Large intestine (tissue), 3 donors: Measurements from ENCODE around the gene EYA2. TPM values are rescaled to one million over a fixed set of nuclear protein-coding genes. Genes with fewer than 3 reads are reported as not detected.

Source experiments
- DNase-seq, 2 donors: peaks; one replicate each; pipeline versions ENCODE4 v3.0.0 to v3.0.0-alpha.2; 2013
- H3K27ac ChIP-seq: one replicate; pipeline ENCODE4 v1.5.1; 2013; ENCODE audit warnings: low read length
- H3K27me3 ChIP-seq: 2 replicates; pipeline ENCODE4 v1.6.1; 2013; ENCODE audit warnings: low read length; ENCODE audit not compliant: control insufficient read depth, insufficient read depth
- H3K36me3 ChIP-seq: 2 replicates; pipeline ENCODE4 v1.6.1; 2013; ENCODE audit warnings: low read length; ENCODE audit not compliant: control insufficient read depth, insufficient read depth
- H3K4me1 ChIP-seq: one replicate; pipeline ENCODE4 v1.6.1; 2013; ENCODE audit warnings: low read length; ENCODE audit not compliant: control insufficient read depth, insufficient read depth
- H3K4me3 ChIP-seq: one replicate; pipeline ENCODE4 v1.5.1; 2013; ENCODE audit warnings: low read length
- H3K9me3 ChIP-seq: one replicate; pipeline ENCODE4 v1.6.1; 2013; ENCODE audit warnings: mild to moderate bottlenecking, low read depth, low read length, moderate library complexity; ENCODE audit not compliant: control insufficient read depth
- WGBS: methylation state at CpG from one replicate; pipeline ENCODE4 v1.1.5; 2013; ENCODE audit warnings: low lambda C conversion rate; ENCODE audit not compliant: insufficient coverage; 5-methylcytosine and 5-hydroxymethylcytosine counted together
- polyA plus RNA-seq: library from polyadenylated mRNA; unstranded; fragments of 120-200 nt; gene quantifications from one replicate; pipeline ENCODE4 v1.2.1, GENCODE V29; 2013

Gene EYA2
- polyA plus RNA-seq, 1 donor, result 0.72 TPM

- H3K27ac ChIP-seq, result no peak overlapping the region
- H3K4me1 ChIP-seq, result no peaks in the 10 kb centered on the region
- no peaks in the 10 kb centered on the region for H3K36me3 ChIP-seq
- H3K4me3 ChIP-seq, result no peak overlapping the region
- no CpG with 5 or more reads among the region's 4 CpGs for WGBS
- H3K9me3 ChIP-seq, result no peaks in the 10 kb centered on the region
- H3K27me3 ChIP-seq, result no peaks in the 10 kb centered on the region
- DNase-seq, result no peak
Measured at GRCh38 chr20:47137231-47137870, 242.7 kb downstream of the EYA2 start.

GRCh38 chr20:47139934-47140535 lies 245.4 kb downstream of the EYA2 start:
- Histone ChIP-seq H3K9me3 (no peaks in the 10 kb centered on the region), H3K36me3 (no peaks in the 10 kb centered on the region), H3K27ac (no peak overlapping the region), H3K27me3 (no peaks in the 10 kb centered on the region), H3K4me1 (no peaks in the 10 kb centered on the region), H3K4me3 (no peak overlapping the region)
- DNase-seq, result no peak
- 11% methylated on average over 1 of the region's 5 CpGs for WGBS

- no CpG with 5 or more reads among the region's 2 CpGs for WGBS
- H3K4me1 ChIP-seq, result no peaks in the 10 kb centered on the region
- H3K9me3 ChIP-seq, result no peaks in the 10 kb centered on the region
- H3K27ac ChIP-seq, result no peak overlapping the region
- H3K36me3 ChIP-seq, result no peaks in the 10 kb centered on the region
- H3K4me3 ChIP-seq, result no peak overlapping the region
- H3K27me3 ChIP-seq, result no peaks in the 10 kb centered on the region
- DNase-seq, result no peak
Measured at GRCh38 chr20:47141350-47141921, 246.8 kb downstream of the EYA2 start.

- no CpG with 5 or more reads among the region's 5 CpGs for WGBS
- Histone ChIP-seq H3K27me3 (no peaks in the 10 kb centered on the region), H3K36me3 (no peaks in the 10 kb centered on the region), H3K27ac (no peak overlapping the region), H3K4me3 (no peak overlapping the region), H3K4me1 (no peaks in the 10 kb centered on the region), H3K9me3 (no peaks in the 10 kb centered on the region)
- no peak for DNase-seq
Measured at GRCh38 chr20:47141941-47142773, 247.5 kb downstream of the EYA2 start.

- Histone ChIP-seq H3K27me3 (no peaks in the 10 kb centered on the region), H3K4me3 (no peak overlapping the region), H3K27ac (no peak overlapping the region), H3K36me3 (no peaks in the 10 kb centered on the region), H3K9me3 (no peaks in the 10 kb centered on the region), H3K4me1 (no peaks in the 10 kb centered on the region)
- no CpG with 5 or more reads among the region's 14 CpGs for WGBS
- DNase-seq, result no peak
Measured at GRCh38 chr20:47142774-47143170, 248.1 kb downstream of the EYA2 start.

- Histone ChIP-seq H3K27me3 (no peaks in the 10 kb centered on the region), H3K4me1 (no peaks in the 10 kb centered on the region), H3K9me3 (no peaks in the 10 kb centered on the region), H3K36me3 (no peaks in the 10 kb centered on the region), H3K4me3 (no peak overlapping the region), H3K27ac (no peak overlapping the region)
- DNase-seq, result no peak
- 100% methylated on average over 1 of the region's 4 CpGs for WGBS
Measured at GRCh38 chr20:47143657-47144056, 249.0 kb downstream of the EYA2 start.

- no peaks in the 10 kb centered on the region for H3K9me3 ChIP-seq
- H3K4me3 ChIP-seq, result no peak overlapping the region
- H3K36me3 ChIP-seq, result no peaks in the 10 kb centered on the region
- no peaks in the 10 kb centered on the region for H3K27me3 ChIP-seq
- H3K4me1 ChIP-seq, result no peaks in the 10 kb centered on the region
- no CpG with 5 or more reads among the region's 4 CpGs for WGBS
- H3K27ac ChIP-seq, result no peak overlapping the region
- DNase-seq, result no peak
Measured at GRCh38 chr20:47144463-47144862, 249.8 kb downstream of the EYA2 start.

GRCh38 chr20:47146686-47147085 lies 252.0 kb downstream of the EYA2 start:
- Histone ChIP-seq H3K9me3 (no peaks in the 10 kb centered on the region), H3K4me3 (no peak overlapping the region), H3K36me3 (no peaks in the 10 kb centered on the region), H3K4me1 (no peaks in the 10 kb centered on the region), H3K27me3 (no peaks in the 10 kb centered on the region), H3K27ac (no peak overlapping the region)
- no peak for DNase-seq
- WGBS, result no CpG with 5 or more reads among the region's 7 CpGs

- Histone ChIP-seq H3K4me1 (no peaks in the 10 kb centered on the region), H3K9me3 (no peaks in the 10 kb centered on the region), H3K36me3 (no peaks in the 10 kb centered on the region), H3K27me3 (no peaks in the 10 kb centered on the region), H3K4me3 (no peak overlapping the region), H3K27ac (no peak overlapping the region)
- DNase-seq, result no peak
- WGBS, result no CpG with 5 or more reads among the region's 2 CpGs
Measured at GRCh38 chr20:47148059-47148458, 253.4 kb downstream of the EYA2 start.

- H3K4me3 ChIP-seq, result no peak overlapping the region
- no peaks in the 10 kb centered on the region for H3K9me3 ChIP-seq
- no peaks in the 10 kb centered on the region for H3K27me3 ChIP-seq
- WGBS, result no CpG with 5 or more reads among the region's 5 CpGs
- no peak overlapping the region for H3K27ac ChIP-seq
- no peaks in the 10 kb centered on the region for H3K4me1 ChIP-seq
- H3K36me3 ChIP-seq, result no peaks in the 10 kb centered on the region
- DNase-seq, result no peak
Measured at GRCh38 chr20:47149939-47150338, 255.3 kb downstream of the EYA2 start.
